ENCODE results near the gene SERINC3. TPM values are rescaled to one million over a fixed set of nuclear protein-coding genes. Genes with fewer than 3 reads are reported as not detected.

Gene SERINC3
- polyA plus RNA-seq, 1 of the 3 experiments (the other 2 are of a cell fraction) = 105 TPM

- no peaks in the 10 kb centered on the region for H3K9me3 ChIP-seq
- TF ChIP-seq RFX5 (IDR thresholded peaks at IDR 0.05; ENCODE audit: low read length) (no peak), POLR2AphosphoS5 (IDR thresholded peaks at IDR 0.05; ENCODE audit: low read depth, low read length) (no peak), SMC3 (IDR thresholded peaks at IDR 0.05; ENCODE audit: low read depth, low read length) (no peak), REST (IDR thresholded peaks at IDR 0.05; ENCODE audit: low read depth, low read length) (no peak), FOXM1 (IDR thresholded peaks at IDR 0.05; ENCODE audit: low read depth) (no peak), EP300 (IDR thresholded peaks at IDR 0.05; ENCODE audit: borderline replicate concordance in 1 of 2, low read depth in 1 of 2, low read length in 1 of 2) (no peak), FOXJ3 (CRISPR knock-in tag; IDR thresholded peaks at IDR 0.05) (no peak)
- peaks cover 60 to 66% of the 10 kb centered on the region in 2 experiments for H3K36me3 ChIP-seq (replicated peaks in 1 of 2; ENCODE audit: control insufficient read depth in 1 of 2, insufficient read depth in 2 of 2, low read length in 1 of 2)
- ChIA-PET POLR2A (no interaction called here), CTCF (interaction anchor here (1.0 to 1.1 kb wide), 2 partner anchors 17 to 120 kb away, joined by 3 read pairs; no protein-coding TSS in a partner anchor)
- H3K27me3 ChIP-seq (ENCODE audit: insufficient read depth) = no peaks in the 10 kb centered on the region
- no peak overlapping the region for H3K4me2 ChIP-seq
- 0 out of 2 replicates have a peak, but pooled peaks cover 6% of the 10 kb centered on the region for H3K79me2 ChIP-seq (ENCODE audit: insufficient read depth)
- H2AFZ ChIP-seq (ENCODE audit: low read depth) = no peak overlapping the region
- H3K27ac ChIP-seq (ENCODE audit: low read depth in 2 of 2, low read length in 1 of 2) = no peak overlapping the region
- 93% methylated on average over 5 of the region's 5 CpGs for WGBS (ENCODE audit: low lambda C conversion rate)
- no peak for DNase-seq
- no peak overlapping the region for H3K4me3 ChIP-seq (ENCODE audit: low read depth in 2 of 2, low read length in 1 of 2)
- no peak overlapping the region for H3K9ac ChIP-seq
- H3K9me2 ChIP-seq = no peaks in the 10 kb centered on the region
- H4K20me1 ChIP-seq (ENCODE audit: insufficient read depth) = no peaks in the 10 kb centered on the region
- peaks cover 0 to 4% of the 10 kb centered on the region in 2 experiments; a peak in 1 of 4 replicates for H3K4me1 ChIP-seq (ENCODE audit: control insufficient read depth in 1 of 2, insufficient read depth in 2 of 2, low read depth in 1 of 2, low read length in 1 of 2)
- peaks cover 16% of the 10 kb centered on the region for H3F3A ChIP-seq (replicated peaks; ENCODE audit: insufficient read depth)
Measured at GRCh38 chr20:44488551-44488950, 33.3 kb downstream of the SERINC3 start.

GRCh38 chr20:44485830-44486198, 36.1 kb downstream of the SERINC3 start:
- peaks cover 42 to 63% of the 10 kb centered on the region in 2 experiments for H3K36me3 ChIP-seq (replicated peaks in 1 of 2; ENCODE audit: control insufficient read depth in 1 of 2, insufficient read depth in 2 of 2, low read length in 1 of 2)
- no peaks in the 10 kb centered on the region; the same call in 1 of the 2 replicates for H3K79me2 ChIP-seq (ENCODE audit: insufficient read depth)
- no peaks in the 10 kb centered on the region for H3K27me3 ChIP-seq (ENCODE audit: insufficient read depth)
- no peak overlapping the region; a peak in 1 of 4 replicates for H3K27ac ChIP-seq (ENCODE audit: low read depth in 2 of 2, low read length in 1 of 2)
- WGBS (ENCODE audit: low lambda C conversion rate) = 82% methylated on average over 2 of the region's 2 CpGs
- no peak for DNase-seq
- no peaks in the 10 kb centered on the region for H3K9me3 ChIP-seq
- POLR2A ChIA-PET = interaction anchor here (0.7 kb wide), 1 partner anchor 10 kb away, joined by 6 read pairs; the partner anchor contains the start of gene TTPAL
- no peaks in the 10 kb centered on the region for H3K9me2 ChIP-seq
- H3K4me3 ChIP-seq (ENCODE audit: low read depth in 2 of 2, low read length in 1 of 2) = no peak overlapping the region
- H3K4me2 ChIP-seq = no peak overlapping the region
- CTCF ChIA-PET = no interaction called here
- H3K9ac ChIP-seq = no peak overlapping the region
- H3F3A ChIP-seq (replicated peaks; ENCODE audit: insufficient read depth) = no peaks in the 10 kb centered on the region
- no peak overlapping the region for H2AFZ ChIP-seq (ENCODE audit: low read depth)
- TF ChIP-seq POLR2AphosphoS5 (IDR thresholded peaks at IDR 0.05; ENCODE audit: low read depth, low read length) = no peak
- no peak for TF ChIP-seq USF2 (IDR thresholded peaks at IDR 0.05; ENCODE audit: borderline replicate concordance, low read depth, low read length)
- TF ChIP-seq RAD21 (IDR thresholded peaks at IDR 0.05; ENCODE audit: low read length) = no peak
- TF ChIP-seq YY1 (IDR thresholded peaks at IDR 0.05; ENCODE audit: low read depth) = no peak
- no peak for TF ChIP-seq TAF1 (IDR thresholded peaks at IDR 0.05; ENCODE audit: borderline replicate concordance, low read depth, low read length)
- H3K4me1 ChIP-seq (ENCODE audit: control insufficient read depth in 1 of 2, insufficient read depth in 2 of 2, low read depth in 1 of 2, low read length in 1 of 2) = no peaks in the 10 kb centered on the region
- no peaks in the 10 kb centered on the region for H4K20me1 ChIP-seq (ENCODE audit: insufficient read depth)

Data from SK-N-SH (cell line).